GM18873 (cell line): ENCODE results near the gene TOR1AIP2.

Experiments used
- ATAC-seq: cut with Tn5 transposase; IDR thresholded peaks from one replicate; pipeline ENCODE4 v1.9.1; 2021; ENCODE audit warnings: mild to moderate bottlenecking, moderate library complexity, moderate number of reproducible peaks; ENCODE audit not compliant: unreplicated experiment, low FRiP score

TOR1AIP2 gene

GRCh38 chr1:179826626-179827280 is 50.9 kb downstream of the TOR1AIP2 start:
- no peak for ATAC-seq

DNA sequence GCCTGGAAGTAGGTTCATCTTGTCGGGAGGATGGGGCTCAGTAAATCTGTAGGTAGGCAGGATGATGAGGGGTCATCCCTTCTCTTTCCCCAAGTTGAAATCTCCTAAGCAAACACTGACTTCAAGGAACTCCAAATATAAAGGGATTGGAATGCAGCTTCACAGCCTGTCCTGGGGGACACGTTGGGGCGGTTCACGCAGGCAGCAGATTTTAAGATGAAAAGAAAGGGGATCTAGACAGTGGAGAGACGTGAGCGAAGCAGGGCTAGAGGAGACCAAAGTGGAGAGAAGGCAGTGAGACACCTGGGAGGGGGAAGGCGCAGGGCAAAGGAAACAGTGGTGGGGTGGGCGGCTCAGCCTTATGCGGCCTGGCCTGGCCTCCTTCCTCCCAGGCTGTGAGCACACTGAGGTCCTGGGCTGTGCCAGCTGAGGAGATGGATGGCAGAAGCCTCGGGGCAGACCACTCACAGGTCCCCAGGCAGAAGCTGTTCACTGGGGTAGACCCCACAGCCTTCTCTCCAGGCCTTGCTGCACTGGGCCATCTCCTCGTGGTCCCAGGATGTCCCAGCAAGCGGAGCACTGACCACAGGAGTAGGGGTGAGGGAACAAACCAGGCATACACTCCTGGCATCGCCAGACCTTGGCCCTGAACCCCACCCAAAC is 51.7 kb downstream of the TOR1AIP2 start:
- no peak for ATAC-seq

DNA sequence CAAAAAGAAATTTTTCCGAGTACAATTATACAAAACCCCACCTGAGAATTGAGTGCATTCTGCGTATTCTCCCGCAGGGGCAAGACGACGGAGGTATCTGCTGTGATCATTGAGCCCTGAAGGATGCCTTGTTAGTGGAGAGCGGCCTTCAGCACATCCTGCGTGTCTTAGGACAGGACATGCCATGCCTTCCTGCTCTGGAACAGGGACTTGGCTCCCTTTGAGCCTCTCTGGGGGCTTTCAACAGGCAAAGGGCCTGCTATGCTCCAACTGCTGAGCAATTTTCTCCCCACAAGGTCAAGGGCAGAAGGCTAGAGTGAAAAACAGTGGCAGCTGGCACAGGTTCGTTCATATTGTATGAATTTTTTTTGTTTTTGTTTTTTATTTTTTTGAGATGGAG is 52.4 kb downstream of the TOR1AIP2 start:
- no peak for ATAC-seq

- no peak for ATAC-seq
Observed at GRCh38 chr1:179824265-179824664, 53.3 kb downstream of the TOR1AIP2 start.

DNA sequence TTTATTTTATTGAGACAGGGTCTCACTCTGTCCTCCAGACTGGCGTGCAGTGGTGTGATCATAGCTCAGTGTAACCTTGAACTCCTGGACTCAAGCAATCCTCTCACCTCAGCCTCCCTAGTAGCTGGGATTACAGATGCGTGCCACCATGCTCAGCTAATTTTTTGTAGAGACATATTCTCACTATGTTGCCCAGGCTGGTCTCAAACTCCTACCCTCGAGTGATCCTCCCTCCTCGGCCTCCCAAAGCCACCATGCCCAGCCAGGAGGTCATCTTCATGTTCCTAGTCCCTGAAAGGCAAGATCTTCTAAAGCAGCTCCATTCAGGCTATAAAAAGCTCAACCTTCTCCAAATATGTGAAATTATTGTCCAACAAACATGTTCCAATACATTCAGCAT is 53.9 kb downstream of the TOR1AIP2 start:
- no peak for ATAC-seq

- no peak for ATAC-seq
Observed at GRCh38 chr1:179822065-179822464, 55.5 kb downstream of the TOR1AIP2 start.

GRCh38 chr1:179821524-179821923 is 56.1 kb downstream of the TOR1AIP2 start:
- no peak for ATAC-seq

- ATAC-seq: no peak
Observed at GRCh38 chr1:179820226-179820970, 57.2 kb downstream of the TOR1AIP2 start.

GRCh38 chr1:179818743-179819173 is 58.8 kb downstream of the TOR1AIP2 start:
- no peak for ATAC-seq

DNA sequence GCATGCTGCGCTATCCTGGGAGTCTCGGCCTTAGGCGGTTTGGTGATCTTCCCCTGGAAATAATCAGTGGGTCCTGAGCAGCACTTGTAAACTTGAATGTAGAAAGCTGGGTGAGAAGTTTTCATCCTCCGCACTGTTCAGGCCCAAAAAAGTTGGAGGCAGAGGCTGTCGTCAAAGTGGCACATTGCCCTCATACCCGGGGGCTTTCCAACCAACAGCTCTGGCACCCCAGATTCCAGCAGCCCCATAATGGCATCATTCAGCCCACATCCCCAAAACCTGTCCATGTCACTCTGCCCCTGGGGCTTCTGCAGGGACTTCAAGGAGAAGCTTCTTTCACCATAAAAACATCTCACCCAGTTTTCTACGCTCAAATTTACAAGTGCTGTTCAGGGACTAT is 59.3 kb downstream of the TOR1AIP2 start:
- no peak for ATAC-seq

- ATAC-seq: no peak
Observed at GRCh38 chr1:179817789-179818188, 59.8 kb downstream of the TOR1AIP2 start.

GRCh38 chr1:179817056-179817455 is 60.5 kb downstream of the TOR1AIP2 start:
- no peak for ATAC-seq

DNA sequence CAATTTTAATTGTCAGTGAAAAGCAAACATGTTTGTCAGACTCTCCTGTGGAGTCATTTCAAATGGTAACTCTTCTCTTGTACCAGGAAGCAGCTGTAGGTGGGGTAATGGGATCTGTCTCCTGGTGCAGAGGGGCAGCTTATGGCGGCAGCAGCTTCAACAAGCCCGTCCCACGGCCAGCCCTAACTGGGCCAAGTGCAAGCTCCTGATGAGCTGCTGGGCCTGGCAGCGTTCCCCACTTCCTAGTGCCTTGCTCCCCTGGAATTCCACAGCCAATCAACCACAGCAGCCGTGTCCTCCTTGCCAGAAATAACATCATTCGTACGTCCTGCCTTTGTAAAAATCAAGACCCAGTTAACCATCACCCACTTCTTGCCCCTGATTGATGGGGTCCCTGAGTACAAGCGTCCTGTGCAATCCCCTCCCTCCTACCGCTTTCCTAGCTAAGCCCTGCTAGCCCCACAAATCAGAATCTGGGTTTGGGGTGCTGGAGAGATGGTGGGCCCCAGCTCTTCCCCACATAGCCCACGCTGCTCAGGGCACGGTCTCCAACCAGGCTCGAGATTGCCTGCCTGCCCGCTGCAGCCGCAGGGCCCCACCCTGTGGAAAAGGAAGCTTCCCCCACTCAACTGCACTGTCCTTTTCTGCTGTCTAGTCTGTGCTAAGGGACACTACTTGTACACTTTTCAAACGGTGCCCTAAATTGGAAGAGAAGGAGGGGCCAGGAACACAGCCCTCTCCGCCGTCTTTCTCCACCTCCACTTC is 61.2 kb downstream of the TOR1AIP2 start:
- ATAC-seq: no peak

DNA sequence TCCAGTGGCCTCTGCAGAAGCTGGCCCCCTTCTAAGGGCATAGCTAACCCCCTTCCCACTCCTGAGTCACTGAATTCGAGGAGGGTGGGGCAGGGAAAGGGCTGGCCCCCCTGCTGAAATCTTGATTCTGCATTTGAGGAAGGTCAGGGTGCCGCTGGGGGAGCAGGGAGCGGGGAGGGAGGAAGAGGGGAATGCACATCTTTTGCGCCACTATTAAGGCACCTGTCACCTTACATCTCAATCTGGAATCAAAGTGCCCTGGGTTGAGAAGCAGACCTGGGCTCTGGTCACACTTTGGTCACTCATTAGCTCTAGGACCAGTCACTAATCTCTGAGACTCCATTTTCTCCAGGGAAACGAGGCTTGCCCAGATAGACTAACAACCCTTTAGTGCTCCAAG is 62.0 kb downstream of the TOR1AIP2 start:
- ATAC-seq: no peak

- ATAC-seq: no peak
Observed at GRCh38 chr1:179814546-179814838, 63.1 kb downstream of the TOR1AIP2 start.

GRCh38 chr1:179813626-179814545 is 63.7 kb downstream of the TOR1AIP2 start:
- no peak for ATAC-seq

DNA sequence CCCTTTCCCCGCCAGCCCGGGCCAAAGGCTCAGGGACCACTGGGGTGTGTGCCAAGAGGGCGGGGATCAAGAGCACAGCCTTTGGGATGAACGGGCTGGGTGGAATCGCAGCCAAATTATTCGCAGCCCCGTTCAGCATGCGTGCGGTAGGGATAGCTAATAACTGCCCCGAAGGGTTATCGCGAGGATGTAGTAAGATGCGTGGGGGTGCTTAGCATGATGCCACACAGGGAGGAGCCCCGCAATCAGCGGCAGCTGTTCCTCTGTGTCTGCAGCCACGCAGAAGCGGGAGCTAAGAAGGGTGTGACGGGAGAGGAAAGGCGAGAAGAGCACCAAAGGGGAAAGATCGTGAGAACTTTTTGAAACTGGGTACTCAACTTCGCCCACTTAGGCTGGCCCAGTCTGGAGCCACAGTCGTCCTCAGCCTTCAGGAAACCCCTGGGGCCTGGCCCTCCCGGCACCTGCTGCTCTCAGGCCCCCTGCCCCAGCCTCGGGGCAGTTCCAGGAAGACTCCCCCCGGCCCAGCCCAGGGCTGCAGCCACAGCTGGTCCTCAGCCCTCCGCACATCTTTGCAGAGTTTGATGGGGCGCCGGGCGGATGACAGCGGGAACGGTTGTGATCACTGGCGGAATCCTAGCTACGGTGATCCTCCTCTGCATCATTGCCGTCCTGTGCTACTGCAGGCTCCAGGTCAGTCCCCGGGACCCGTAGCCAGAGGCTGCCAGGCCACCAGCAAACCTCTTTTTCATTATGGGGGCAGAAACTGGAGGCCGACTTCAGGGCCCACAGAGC is 64.9 kb downstream of the TOR1AIP2 start:
- no peak for ATAC-seq

- ATAC-seq: no peak
Observed at GRCh38 chr1:179810367-179810715, 67.3 kb downstream of the TOR1AIP2 start.
